NCI-H526 (cell line): Measurements from ENCODE around the gene SLC36A3.
"Not testable (repeated sequence)": the region's sequence is repeated elsewhere in the genome, so short reads cannot be mapped to it uniquely, and the experiment has no call there.

Source experiments
- DNase-seq, 2 experiments: peaks; one replicate each; lab custom pipeline; 2025; lab: John Stamatoyannopoulos, UW

The SLC36A3 gene

DNA sequence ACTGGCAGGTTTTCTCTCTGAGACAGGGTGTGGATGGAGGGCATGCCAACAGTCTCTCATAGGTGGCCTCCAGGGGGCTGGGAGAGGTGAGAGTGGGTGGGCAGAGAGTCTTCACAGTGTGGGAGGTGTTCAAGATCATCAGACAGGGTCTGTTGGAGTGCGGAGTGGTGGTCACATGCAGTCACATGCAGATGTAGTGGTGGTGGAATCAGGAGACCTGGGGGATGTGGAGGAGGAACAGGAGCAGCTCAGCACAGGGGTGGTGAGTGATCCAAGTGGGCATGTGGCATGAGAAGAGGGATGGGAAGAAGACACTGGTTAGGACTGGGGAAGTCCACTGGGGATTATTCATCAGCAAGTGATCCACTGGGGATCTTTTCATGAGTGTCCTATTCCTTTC is 44.8 kb downstream of the SLC36A3 start:
- DNase-seq = no peak

DNA sequence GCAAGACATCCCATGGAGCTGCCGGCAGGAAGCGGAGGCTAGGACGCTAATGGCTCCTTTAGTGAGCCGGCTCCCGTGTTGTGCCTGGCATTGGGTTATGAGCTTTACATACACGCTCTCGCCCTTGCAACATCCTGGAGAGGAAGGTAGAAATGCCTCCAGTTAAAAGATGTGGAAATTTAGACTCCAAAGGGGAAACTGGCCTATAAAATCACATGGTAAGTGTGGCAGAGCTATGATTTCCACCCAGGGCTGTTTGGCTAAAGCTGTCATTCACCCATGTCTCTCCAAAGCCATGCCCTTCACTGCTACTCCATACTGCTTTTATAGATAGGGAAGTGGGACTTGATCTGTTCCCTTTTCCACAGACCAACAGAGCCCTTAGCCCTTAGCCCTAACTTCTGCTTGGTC is 45.4 kb downstream of the SLC36A3 start:
- no peak for DNase-seq

DNA sequence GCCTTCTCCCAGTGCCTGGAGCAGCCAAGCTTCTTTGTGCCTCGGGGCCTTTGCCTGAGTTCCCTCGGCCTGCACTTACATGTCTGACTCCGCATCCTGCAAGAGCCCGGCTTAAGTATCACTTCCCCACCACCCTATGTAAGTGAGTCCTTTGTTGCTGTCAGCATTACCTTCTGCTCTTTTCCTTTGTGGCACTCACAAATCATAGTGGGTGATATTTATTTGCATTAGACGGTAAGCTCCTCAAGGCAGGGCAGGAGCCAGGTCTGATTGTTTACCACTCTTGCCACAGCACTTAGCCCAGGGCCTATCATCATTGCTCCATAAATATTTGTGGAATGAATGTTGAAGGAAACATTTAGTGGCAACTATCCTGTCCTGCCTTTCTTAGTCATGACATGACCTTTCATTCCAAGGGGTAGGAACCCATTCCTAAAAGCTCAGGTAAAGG is 45.8 kb downstream of the SLC36A3 start:
- DNase-seq = no peak

DNA sequence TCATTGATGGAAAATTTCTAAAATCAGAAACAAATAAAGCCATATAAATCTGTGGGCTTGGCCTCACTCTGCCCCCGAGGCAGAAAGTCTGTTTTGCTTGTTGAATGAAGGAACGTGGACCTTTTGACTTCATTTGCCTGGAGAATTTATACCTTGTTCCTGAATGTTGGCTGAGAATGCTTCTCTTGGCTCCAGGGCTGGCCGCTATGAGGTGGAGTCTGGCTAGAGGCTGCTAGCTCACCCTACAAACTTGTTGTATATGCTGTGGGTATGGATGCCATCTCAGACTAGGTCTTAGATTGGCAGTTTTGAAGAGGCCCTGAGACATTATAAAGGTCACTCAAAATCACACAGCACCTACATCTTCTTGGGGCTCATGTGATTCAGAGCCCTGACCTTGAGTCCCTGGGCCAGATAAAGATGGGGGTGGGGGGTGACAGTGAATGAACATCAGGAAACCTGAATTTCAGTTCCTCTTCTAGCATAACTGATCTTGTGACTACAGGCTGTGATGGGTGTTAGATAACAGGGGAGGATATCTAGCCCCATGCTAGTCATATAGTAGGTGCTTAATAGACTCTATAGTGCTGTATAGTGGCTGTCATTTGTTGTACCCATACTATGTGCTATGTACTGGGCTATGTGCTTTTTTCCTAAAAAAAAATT is 47.8 kb downstream of the SLC36A3 start:
- DNase-seq = no peak

DNA sequence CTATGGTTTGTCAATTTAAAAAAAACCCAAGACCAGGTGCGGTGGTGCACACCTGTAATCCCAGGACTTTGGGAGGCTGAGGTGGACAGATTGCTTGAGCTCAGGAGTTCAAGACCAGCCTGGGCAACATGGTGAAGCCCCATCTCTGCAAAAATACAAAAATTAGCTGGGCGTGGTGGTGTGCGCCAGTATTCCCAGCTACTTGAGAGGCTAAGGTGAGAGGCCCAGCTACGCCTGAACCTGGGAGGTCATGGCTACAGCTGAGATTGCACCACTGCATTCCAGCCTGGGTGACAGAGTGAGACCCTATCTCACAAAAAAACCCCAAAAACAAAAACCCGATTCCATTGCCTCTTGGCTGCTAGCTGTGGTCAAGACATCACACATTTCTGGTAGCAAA is 48.6 kb downstream of the SLC36A3 start:
- DNase-seq = not testable (repeated sequence)

DNA sequence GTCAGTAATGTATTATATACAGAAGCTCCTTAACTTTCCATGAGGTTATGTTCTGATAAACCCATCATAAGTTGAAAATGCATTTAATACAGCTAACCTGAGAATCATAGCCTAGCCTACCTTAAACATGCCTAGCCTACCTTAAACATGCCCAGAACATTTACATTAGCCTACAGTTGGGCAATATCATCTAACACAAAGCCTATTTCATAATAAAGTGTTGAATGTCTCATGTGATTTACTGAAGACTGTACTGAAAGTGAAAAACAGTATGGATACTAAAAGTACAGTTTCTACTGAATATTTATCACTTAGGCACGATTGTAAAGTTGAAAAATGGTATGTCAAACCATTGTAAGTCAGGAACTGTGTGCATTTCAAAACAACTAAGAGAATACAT is 49.0 kb downstream of the SLC36A3 start:
- DNase-seq = no peak

DNA sequence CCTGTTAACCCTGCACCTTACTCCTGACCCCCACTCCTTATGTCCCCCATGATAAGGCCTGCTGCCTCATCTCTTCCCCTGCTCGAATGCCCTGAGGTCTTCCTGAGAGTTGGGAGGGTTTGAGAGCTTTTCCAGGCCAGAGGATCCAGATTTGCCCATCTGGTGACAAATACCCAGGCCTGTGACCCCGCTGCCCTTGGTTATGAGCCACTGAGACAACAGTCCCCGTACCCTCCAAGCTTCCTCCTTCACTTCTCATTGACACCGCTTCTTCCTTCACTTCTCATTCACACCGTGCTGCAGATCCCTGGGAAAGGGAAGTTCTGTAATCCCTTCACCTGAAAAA is 50.0 kb downstream of the SLC36A3 start:
- no peak for DNase-seq

DNA sequence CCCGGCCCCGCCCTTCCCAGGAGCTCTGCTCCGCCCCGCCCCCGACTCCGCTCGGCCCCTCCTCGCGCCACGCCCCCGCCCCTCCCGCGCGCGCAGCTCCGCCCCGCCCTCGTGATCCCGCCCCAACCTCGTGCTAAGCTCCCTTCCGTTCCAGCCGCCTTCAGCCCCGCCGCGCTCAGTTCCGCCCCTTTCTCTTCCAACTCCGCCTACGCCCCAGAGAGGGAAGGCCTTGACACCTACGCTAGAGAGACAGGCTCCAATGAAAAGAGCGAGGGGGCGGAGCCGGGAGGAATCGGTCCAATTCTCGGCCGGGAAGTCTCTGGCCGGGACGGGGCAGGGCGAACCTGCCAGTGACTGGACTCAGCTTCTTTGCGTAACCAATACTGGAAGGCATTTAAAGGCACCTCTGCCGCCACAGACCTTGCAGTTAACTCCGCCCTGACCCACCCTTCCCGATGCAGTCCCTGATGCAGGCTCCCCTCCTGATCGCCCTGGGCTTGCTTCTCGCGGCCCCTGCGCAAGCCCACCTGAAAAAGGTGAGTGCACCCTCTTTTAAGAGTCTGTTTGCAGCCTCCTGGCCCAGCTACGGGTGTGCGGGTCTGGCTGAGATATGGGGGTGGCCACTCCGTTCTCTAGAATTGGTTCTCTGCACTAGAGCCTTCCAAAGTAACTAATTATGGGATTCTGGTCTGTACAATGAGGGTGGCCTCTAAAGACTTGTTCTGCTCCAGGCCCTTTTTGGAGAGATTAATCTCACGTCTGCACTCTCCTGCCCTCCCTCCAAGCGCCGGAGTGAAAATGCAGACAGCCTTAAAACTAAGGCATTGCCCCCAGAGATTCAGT is 50.6 kb downstream of the SLC36A3 start, which contains the start of gene GM2A:
TSS of gene GM2A (plus strand) at position 424 of the 843 bp plus-strand sequence. CDS start at position 456, 32 bp downstream.
- DNase-seq = peak; percentile 98 to 99

DNA sequence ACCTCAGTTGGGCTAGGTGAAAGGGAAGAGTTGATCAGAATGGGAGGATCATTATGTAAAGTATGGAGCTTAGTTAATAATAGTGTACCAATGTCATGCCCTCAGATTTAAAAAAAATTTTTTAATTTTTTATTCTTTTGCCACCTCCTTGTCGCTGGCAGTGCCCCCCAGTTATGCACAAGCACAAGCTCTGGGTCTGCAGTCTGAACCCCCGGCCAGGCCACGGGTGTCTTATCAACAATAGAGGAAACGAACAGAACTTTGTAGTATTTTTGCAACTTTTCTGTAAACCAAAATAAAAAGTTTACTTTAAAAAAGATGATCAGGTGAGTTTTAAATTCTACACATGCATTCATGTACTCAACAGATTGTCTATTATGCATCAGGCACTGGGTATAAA is 51.9 kb downstream of the SLC36A3 start:
- DNase-seq = no peak

DNA sequence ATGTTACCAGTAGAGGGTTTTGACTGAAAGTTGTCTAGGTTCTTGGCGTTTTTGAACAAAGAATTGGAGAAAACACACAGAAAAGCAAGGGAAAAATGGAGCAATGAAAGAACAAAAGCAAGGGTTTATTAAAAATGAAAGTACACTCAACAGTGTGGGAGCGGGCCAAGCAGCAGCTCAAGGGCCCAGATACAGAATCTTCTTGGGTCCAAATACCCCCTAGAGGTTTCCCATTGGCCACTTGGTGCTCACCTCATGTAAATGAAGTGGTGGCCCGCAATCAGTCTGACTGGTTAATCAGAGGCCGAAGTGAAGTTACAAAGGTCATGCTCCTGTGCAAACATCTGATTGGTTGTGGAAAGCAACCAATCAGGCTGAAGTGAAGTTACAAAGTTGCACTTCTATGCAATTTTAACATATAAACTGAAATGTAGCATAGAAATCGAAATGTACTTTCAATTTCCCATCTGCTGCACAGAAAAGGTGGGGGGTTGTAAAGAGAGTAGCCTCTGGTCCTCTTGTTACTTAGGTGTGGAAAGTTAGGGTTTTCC is 52.5 kb downstream of the SLC36A3 start:
- no peak for DNase-seq

DNA sequence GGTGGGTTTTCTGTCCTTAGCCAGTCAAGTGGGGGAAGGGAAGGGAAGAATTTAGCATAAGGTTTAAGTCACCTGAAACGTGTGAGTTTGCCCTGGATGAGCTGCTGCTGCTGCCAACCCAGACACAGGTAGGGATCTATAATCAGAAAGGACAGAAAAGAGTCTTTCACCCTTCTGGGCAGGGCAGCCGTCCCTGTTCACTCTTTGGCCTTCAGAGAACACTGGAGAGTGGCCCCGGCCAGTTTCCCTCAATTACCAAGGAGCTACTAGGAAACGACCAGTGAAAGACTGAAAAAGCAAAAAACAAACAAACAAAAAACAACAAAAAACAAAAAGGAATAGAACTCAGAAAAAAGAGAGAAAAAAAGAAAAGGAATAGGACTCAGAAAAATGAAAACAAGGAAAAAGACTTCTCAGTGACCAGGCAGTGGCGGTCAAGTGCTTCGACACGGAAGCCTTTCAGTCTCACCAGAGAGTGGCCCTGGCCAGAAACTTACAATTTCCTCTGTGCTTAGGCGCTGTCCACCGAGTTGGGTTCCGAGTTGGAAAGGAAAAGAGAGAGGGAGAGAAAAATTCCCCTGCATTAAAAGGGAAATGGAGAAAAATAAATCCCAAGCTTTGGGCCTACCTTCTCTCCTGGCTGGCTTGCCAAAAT is 53.1 kb downstream of the SLC36A3 start:
- DNase-seq = no peak

DNA sequence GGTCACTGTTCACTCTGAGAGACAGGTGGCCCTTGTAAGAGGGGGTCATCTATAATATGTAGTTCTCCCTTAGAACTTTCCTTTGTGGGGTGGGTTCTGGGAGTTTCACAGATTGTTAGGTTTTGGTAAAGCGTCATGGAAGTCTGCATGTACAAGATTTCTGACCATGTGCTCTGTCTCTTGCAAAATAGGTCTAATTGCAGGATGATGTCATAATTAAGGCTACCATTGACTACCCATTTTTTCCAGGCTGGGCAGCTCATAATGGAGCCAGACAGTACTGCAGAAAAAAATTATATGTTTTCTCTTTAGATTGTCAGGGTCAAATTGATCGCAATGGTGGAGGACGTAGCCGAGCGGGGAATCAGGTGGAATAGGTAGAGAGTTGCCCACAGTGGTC is 54.3 kb downstream of the SLC36A3 start:
- no peak for DNase-seq

DNA sequence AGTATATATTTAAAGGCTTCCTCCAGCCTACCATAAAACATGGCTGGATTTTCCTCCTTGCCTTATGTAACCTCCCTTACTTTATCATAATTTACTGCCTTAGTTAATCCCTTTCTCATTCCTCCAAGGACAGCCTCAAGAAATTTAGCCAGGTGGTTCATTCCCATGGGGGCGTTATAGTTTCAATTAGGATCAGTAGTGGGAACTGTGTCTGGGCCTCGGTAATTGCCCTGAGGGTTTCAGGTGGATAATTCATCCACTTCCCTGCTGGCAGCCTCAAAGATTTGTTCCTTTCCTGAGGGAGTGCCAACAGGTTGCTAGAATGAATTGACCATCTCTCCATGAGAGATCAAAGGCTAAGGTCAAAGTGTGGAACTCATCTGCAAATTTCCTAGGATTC is 54.9 kb downstream of the SLC36A3 start:
- DNase-seq = no peak

DNA sequence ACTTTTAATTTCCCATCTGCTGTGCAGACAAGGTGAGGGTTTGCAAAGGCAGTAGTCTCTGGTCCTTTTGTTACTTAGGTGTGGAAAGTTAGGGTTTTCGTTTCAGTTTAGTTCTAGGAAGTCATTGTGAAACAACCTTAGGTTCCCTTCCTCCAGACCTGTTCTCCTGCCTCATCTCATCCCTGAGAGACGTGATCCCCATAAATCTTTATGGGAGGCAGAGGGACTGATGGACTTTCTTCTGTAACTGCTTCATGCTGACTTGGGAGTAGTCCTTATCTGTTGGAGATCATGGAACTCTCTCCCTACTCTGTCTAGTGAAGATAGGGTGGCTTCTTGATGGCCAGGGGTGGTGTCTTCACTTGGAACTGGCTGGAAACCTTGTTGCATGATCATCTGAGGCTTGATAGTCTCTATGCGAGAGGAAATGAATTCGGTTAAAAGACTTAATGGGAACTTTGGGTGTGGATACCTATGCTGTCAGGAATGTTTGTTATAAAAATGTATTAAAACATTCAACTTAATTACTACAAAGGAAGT is 57.8 kb downstream of the SLC36A3 start:
- no peak for DNase-seq

DNA sequence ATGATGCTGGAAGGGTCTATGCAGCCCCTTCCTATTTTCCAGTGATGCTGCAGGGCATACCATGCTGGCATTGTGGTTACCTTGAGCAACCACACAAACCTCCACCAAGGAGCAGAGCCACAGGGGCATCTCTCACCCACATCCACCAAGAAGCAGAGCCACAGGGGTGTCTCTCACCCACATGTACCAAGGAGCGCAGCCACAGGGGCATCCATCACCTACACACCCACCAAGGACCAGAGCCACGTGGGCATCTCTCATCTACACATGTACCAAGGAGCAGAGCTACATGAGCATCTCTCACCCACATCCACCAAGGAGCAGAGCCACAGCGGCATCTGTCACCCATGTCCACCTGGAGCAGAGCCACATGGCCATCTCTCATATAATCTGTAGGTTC is 59.4 kb downstream of the SLC36A3 start:
- DNase-seq = no peak

DNA sequence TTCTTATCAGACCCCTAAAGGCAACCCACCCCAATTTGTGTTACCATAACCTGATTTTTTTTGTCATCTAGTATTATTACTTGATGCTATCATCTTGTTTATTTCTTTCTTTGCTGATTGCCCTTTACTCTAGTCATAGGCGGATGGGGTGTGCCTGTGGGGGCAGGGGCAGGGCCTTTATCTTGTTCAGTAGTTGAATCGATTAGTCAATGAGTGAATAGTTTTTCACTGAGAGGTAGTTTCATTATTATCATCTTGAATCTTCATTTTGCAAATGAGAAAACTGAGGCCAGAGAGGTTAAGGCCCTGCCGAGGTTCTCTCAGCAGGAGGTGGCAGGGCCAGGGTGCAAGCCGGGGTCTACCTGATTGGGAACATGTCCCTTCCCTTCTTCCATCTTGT is 60.0 kb downstream of the SLC36A3 start:
- DNase-seq = no peak

DNA sequence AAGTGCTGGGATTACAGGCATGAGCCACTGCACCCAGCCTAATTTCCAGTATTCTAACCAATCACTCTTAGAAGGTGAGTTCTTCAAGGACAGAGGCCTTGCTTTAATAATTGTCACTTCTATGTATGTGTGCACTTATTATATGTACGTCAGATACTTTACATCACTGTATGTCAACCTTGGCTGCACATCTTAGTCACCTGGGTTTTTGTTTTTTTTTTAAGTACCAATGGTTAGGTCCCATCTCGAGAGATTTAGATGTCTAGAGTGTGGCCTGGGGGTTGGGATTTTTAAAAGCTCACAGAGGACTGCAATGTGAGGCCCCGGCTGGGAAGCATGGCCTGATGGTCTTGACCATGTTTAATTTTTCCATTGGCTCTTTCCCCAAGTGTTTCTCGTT is 60.4 kb downstream of the SLC36A3 start:
- DNase-seq = no peak

DNA sequence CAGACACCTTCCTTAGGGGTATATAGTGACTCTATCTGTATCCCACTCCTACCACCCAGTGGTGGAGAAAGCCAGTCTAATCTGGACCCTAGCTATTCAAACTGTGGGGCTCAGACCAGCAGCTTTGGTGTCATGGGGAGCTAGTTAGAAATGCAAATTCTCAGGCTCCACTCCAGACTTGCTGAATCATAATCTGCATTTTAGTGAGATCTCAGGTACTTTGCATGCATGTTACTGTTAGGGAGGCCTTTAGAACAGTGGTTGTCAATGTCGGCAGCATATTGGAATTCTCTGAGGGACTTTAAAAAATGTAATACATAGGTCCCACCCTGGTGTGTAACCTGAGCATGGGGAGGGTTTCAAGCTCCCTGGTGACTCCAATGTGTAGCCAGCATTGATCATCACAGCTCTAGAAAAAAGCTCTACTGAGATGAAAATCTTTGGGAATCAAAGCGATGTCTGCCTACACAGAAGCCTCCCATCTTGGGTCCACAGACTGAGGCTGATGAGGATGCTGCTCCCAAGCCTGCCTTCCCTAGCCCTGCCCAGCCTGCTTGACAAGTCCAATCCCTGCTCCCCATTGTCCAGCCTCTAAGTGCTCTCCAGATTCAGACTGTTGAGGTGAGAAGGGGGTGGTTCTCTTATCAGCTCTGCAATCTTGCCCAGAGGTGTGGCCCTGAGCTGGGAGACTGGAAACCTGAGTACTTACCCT is 62.5 kb downstream of the SLC36A3 start:
- DNase-seq = peak; percentile 86 to 87

DNA sequence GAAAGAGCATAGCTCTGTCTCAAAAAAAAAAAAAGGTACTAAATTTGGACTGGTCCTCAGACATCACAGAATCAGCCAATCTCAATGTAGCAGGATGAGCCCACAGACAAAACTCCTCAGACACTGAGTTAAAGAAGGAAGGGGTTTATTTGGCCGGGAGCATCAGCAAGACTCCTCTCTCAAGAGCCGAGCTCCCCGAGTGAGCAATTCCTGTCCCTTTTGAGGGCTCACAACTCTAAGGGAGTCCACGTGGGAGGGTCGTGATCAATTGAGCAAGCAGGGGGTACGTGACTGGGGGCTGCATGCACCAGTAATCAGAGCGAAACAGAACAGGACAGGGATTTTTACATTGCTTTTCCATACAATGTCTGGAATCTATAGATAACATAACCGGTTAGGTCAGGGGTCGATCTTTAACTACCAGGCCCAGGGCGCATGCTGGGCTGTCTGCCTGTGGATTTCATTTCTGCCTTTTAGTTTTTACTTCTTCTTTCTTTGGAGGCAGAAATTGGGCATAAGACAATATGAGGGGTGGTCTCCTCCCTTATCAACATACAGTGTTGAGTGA is 63.2 kb downstream of the SLC36A3 start:
- DNase-seq = not testable (repeated sequence)

DNA sequence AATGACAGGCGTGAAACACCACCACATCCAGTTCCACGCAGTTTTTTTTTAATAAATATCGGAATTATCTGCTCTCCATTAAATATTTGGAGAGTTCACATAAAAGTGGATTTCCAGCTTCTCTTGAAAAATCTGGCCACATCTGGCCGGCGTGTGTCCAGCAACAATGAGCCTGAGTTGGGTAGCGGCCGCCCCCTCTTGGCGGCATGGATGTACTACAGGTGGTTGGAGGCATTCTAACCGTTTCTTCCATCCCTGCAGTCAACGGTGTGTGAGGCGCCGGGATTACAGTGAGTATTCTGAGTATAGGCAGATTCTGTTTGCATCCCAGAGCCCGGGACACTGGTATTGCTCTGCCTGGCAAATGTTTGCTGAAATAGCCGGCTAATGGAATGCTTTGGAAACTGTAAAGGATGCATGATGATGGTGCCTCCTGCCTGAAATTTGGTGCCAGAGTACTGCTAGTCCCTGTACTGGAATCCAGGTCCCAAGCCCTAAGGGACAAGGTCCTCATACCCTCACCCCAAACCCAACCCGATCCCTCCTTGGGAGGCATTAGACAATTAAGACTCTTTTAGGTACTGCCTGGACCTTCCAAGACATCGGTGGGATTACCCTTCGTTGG is 64.2 kb downstream of the SLC36A3 start:
- DNase-seq = peak; percentile 21 to 69

DNA sequence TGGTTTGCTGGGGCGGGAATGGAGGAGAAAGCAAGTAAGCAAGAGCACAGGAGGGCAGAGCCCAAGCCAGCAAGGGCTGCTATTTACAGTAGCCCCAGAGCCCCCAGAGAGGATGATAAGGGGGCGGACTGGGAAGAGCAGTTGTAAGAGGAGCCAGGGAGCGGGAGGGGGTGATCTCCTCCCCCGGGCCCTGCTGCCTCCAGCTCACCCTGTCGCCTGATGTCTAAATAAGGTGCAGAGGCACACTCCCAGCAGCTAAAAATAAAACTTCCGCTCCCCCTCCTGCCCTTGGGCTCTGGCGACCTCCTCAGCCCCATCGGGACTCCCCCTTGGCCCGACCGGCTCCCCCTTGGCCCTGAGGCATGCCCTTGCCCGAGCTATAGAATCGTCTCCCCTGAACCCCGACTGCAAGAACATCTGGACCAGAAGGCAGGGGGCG is 65.2 kb downstream of the SLC36A3 start:
- DNase-seq = no peak
